Ascending aorta (tissue), 2 donors: ENCODE data around the gene PABPC1L. TPM values are rescaled to one million over a fixed set of nuclear protein-coding genes. Genes with fewer than 3 reads are reported as not detected.

Source experiments
- DNase-seq, 2 donors: peaks; one replicate each; pipeline ENCODE4 v3.0.0-alpha.2; 2019; ENCODE audit warnings: low spot score in 2 of 2
- H3K27ac ChIP-seq, 2 donors: fragments of 200-600 bp; sonication (generic); one replicate each; pipeline ENCODE4 v1.5.1; 2016 to 2017; ENCODE audit warnings: mild to moderate bottlenecking in 1 of 2
- H3K27me3 ChIP-seq: fragments of 200-600 bp; sonication (generic); one replicate; pipeline ENCODE4 v1.5.1; 2017
- H3K36me3 ChIP-seq, 2 donors: fragments of 200-600 bp; sonication (generic); one replicate each; pipeline ENCODE4 v1.5.1; 2016
- H3K4me1 ChIP-seq, 2 donors: fragments of 200-600 bp; sonication (generic); one replicate each; pipeline ENCODE4 v1.5.1; 2016 to 2017; ENCODE audit warnings: mild to moderate bottlenecking in 1 of 2
- H3K4me3 ChIP-seq, 2 donors: fragments of 200-600 bp; sonication (generic); one replicate each; pipeline ENCODE4 v1.5.1; 2016 to 2017; ENCODE audit warnings: mild to moderate bottlenecking in 1 of 2
- H3K9me3 ChIP-seq, 2 donors: fragments of 200-600 bp; sonication (generic); one replicate each; pipeline ENCODE4 v1.5.1; 2016
- CTCF ChIP-seq, 3 experiments: fragments of 200-600 bp in 2 of 3; fragments of 450-650 bp in 1 of 3; sonication (generic) in 2 of 3; IDR thresholded peaks; one replicate each; pipeline ENCODE4 v1.5.1; 2016 to 2019; ENCODE audit warnings: antibody characterized with exemption in 3 of 3, mild to moderate bottlenecking in 1 of 3, moderate library complexity in 1 of 3
- intact Hi-C: fragments of 100-400 bp; cut with DNase I; formaldehyde crosslinking; loops from one replicate; pipeline ENCODE4 v1.15.1; 2023
- total RNA-seq: library from RNA; depleted of rRNA; stranded (reverse); fragments of >200 nt; gene quantifications from one replicate; pipeline ENCODE4 v1.1.0, GENCODE V29; 2016

The PABPC1L gene
- total RNA-seq, 1 donor from 2014 or later = 22.9 TPM

- TF ChIP-seq CTCF (IDR thresholded peaks at IDR 0.05) = no peak
- Histone ChIP-seq H3K27me3 (no peaks in the 10 kb centered on the region), H3K9me3 (no peaks in the 10 kb centered on the region), H3K4me1 (no peaks in the 10 kb centered on the region), H3K36me3 (peaks cover 66 to 97% of the 10 kb centered on the region in 2 donors), H3K27ac (no peak overlapping the region), H3K4me3 (no peak overlapping the region)
- intact Hi-C loops = no loop called here
- DNase-seq = no peak
These were observed 36.5 kb downstream of the PABPC1L start for GRCh38 chr20:44946271-44946852.

- Histone ChIP-seq H3K27ac (no peak overlapping the region), H3K9me3 (no peaks in the 10 kb centered on the region), H3K4me3 (no peak overlapping the region), H3K4me1 (no peaks in the 10 kb centered on the region), H3K36me3 (peaks cover 56 to 97% of the 10 kb centered on the region in 2 donors), H3K27me3 (no peaks in the 10 kb centered on the region)
- intact Hi-C loops = no loop called here
- TF ChIP-seq CTCF (IDR thresholded peaks at IDR 0.05) = no peak
- no peak for DNase-seq
These were observed 38.2 kb downstream of the PABPC1L start for GRCh38 chr20:44948107-44948506.

- no peak overlapping the region for H3K4me3 ChIP-seq
- no peaks in the 10 kb centered on the region for H3K4me1 ChIP-seq
- H3K27me3 ChIP-seq = no peaks in the 10 kb centered on the region
- no peak for TF ChIP-seq CTCF (IDR thresholded peaks at IDR 0.05)
- DNase-seq = no peak
- intact Hi-C loops = no loop called here
- H3K27ac ChIP-seq = no peak overlapping the region
- H3K9me3 ChIP-seq = no peaks in the 10 kb centered on the region
- peaks cover 56 to 97% of the 10 kb centered on the region in 2 donors for H3K36me3 ChIP-seq
These were observed 38.7 kb downstream of the PABPC1L start for GRCh38 chr20:44948513-44948912.

GRCh38 chr20:44950368-44950767, 40.5 kb downstream of the PABPC1L start:
- peaks cover 66 to 96% of the 10 kb centered on the region in 2 donors for H3K36me3 ChIP-seq
- no peak for TF ChIP-seq CTCF (IDR thresholded peaks at IDR 0.05)
- intact Hi-C loops = no loop called here

GRCh38 chr20:44952731-44953130, 42.9 kb downstream of the PABPC1L start:
- Histone ChIP-seq H3K4me3 (no peak overlapping the region), H3K27me3 (no peaks in the 10 kb centered on the region), H3K9me3 (no peaks in the 10 kb centered on the region), H3K27ac (no peak overlapping the region), H3K4me1 (no peaks in the 10 kb centered on the region), H3K36me3 (peaks cover 62 to 81% of the 10 kb centered on the region in 2 donors)
- intact Hi-C loops = no loop called here
- TF ChIP-seq CTCF (IDR thresholded peaks at IDR 0.05) = no peak
- no peak for DNase-seq

More at GRCh38 chr20:44950368-44950767, 40.5 kb downstream of the PABPC1L start:
- no peaks in the 10 kb centered on the region for H3K4me1 ChIP-seq
- no peak for DNase-seq
- no peak overlapping the region for H3K4me3 ChIP-seq
- no peak overlapping the region for H3K27ac ChIP-seq
- no peaks in the 10 kb centered on the region for H3K9me3 ChIP-seq
- H3K27me3 ChIP-seq = no peaks in the 10 kb centered on the region

- DNase-seq = no peak
- Histone ChIP-seq H3K4me3 (no peak overlapping the region), H3K27ac (no peak overlapping the region), H3K4me1 (peaks cover 0 to 8% of the 10 kb centered on the region in 2 donors), H3K9me3 (no peaks in the 10 kb centered on the region), H3K27me3 (no peaks in the 10 kb centered on the region), H3K36me3 (peaks cover 51 to 66% of the 10 kb centered on the region in 2 donors)
- intact Hi-C loops = no loop called here
- TF ChIP-seq CTCF (IDR thresholded peaks at IDR 0.05) = no peak
These were observed 44.4 kb downstream of the PABPC1L start for GRCh38 chr20:44954211-44954610.
